Stimulated activated CD8-positive, alpha-beta memory T cell treated with anti-CD3 and anti-CD28 coated beads, Interleukin-4, amount 100 ng/mL, for 48 hours (primary cell): ENCODE measurements around the gene CIRBP.

ENCODE experiments used
- DNase-seq: peaks from one replicate; pipeline ENCODE4 v3.0.0-alpha.2; 2020

Gene CIRBP

DNA sequence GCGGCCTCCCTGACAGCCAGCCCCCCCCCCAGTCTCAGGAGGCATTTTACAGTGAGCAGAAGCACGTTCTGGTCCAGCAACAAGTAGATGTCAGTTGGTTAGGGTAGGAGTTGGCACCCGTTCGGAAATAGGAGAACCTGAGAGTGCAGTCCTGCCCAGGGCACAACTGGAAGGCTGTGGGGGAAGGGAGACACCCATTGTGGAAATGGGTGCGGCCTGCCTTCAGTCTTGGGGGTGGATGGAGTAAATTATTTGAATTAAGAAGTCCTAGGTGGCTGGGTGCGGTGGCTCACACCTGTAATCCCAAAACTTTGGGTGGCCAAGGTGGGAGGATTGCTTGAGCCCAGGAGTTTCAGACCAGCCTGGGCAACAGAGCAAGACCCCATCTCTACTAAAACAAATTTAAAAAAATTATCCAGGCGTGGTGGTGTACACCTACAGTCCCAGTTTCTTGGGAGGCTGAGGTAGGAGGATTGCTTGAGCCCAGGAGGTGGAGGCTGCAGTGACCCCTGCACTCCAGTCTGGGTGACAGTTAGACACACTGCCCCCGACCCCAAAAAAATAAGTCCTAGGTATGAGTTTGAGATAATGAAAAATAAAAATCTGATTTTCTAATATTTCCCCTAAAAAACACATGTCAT, 1.2 kb downstream of the CIRBP start:
- DNase-seq = no peak

- DNase-seq = no peak
Observed at GRCh38 chr19:1270854-1271527, 1.9 kb downstream of the CIRBP start.

DNA sequence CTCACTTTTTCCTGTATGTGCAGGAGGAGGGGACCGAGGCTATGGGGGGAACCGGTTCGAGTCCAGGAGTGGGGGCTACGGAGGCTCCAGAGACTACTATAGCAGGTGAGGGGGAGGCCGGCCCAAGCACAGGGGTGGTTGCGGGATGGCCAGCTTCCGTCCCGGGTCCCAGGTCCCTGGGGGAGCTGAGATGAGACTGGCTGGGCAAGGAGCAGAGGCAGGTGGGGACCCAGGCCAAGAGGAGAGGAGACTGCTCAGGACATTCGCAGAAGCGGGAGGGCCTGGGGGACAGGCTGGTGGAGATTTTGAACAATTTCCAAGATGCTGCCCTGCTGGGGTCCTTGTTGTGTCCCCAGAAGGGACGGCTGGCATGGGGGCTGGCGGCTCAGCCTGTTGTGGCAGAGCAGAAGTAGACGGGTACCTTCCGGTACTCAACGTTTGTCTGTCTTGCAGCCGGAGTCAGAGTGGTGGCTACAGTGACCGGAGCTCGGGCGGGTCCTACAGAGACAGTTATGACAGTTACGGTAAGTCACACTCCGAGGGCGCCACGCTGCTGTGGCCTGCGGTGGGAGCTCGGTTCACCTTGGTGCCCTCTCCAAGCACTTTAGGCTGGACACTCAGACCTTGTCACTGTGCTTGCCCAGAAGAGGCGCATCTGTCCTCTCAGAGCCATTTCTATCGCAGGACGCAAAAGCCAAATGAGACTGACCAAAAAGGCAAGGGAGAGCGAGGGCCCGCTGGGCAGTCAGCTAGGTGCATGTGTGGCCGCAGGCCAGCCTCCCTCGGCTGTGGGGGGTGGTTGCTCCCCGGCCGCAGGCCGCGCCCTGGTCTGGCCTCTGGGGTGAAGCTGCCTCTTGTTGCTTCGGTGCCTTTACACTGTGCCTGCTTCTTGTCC, 2.6 kb downstream of the CIRBP start:
- DNase-seq = no peak

- DNase-seq = no peak
Observed at GRCh38 chr19:1272423-1273262, 3.5 kb downstream of the CIRBP start.

DNA sequence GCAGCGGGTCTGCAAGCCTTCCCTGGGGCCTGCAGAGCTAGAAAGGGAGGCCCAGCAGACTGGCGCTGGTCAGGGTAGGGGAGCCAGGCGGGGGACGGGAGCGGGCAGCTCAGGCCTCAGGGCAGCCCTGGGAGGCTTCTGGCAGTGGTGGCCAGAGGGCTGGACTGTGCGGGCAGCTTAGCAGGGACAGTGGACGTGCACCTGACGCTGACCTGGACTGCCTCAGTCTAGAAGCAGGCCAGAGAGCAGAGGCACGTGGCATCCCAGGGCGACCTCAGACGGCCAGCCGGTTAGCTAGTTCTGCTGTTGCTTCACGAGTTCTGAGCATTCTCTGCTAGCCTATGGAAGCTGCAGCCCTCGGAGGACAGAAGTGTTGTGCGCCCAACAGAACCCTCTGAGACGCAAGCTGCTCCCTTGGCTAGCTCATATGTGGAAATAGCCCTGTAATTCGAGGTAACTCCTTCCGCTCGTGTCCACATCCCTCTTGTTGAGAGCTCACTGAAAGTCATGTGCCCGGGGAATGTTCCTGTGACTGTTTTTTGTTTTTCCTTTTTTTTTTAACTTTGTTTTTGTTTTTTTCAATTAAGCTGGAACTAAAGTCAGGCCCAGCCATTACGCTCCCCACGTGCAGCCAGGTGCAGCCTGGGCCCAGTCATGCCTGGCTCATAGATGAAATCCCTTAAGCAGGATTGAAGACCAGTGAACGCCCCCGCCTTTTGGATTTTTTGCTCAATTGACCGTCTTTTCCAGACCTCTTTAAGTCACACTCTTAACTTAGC, 4.3 kb downstream of the CIRBP start:
- DNase-seq = no peak

GRCh38 chr19:1274081-1274851, 5.1 kb downstream of the CIRBP start:
- DNase-seq = no peak

- no peak for DNase-seq
Observed at GRCh38 chr19:1274852-1275259, 5.7 kb downstream of the CIRBP start.

DNA sequence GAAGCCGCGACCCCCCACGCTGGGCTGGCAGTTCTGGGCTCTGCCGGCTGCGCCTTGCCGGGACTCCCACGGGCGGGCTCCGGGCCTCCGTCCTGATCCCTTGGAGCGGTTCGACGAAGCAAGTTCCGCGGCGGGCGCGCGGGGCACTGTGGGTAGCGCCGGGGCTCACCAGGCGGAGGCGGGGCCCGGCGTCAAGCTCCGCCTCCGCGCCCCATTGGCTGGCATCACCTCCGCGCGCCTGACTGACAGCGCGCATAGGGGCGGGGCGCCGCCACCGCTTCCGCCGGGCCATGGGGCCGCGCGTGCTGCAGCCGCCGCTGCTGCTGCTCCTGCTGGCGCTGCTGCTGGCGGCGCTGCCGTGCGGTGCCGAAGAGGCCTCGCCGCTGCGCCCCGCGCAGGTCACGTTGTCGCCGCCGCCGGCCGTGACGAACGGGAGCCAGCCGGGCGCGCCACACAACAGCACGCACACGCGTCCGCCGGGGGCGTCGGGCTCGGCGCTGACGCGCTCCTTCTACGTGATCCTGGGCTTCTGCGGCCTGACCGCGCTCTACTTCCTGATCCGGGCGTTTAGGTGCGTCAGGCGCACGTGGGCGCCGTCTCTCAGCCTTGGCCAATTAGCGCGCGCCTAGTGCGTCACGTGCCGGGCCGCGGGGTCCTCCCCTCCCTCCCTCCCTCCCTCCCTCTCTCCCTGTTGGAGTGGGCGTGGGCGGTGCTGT, 6.3 kb downstream of the CIRBP start, which contains the start of gene FAM174C:
Gene FAM174C, plus strand, starts transcription at position 271 of the 716 bp plus-strand sequence. Its CDS starts 20 bp downstream, at position 291.
- peak; percentile 98 for DNase-seq

- no peak for DNase-seq
Observed at GRCh38 chr19:1275976-1276627, 7.0 kb downstream of the CIRBP start.

- DNase-seq = no peak
Observed at GRCh38 chr19:1276628-1277022, 7.5 kb downstream of the CIRBP start.

- no peak for DNase-seq
Observed at GRCh38 chr19:1277061-1277460, 7.9 kb downstream of the CIRBP start.

DNA sequence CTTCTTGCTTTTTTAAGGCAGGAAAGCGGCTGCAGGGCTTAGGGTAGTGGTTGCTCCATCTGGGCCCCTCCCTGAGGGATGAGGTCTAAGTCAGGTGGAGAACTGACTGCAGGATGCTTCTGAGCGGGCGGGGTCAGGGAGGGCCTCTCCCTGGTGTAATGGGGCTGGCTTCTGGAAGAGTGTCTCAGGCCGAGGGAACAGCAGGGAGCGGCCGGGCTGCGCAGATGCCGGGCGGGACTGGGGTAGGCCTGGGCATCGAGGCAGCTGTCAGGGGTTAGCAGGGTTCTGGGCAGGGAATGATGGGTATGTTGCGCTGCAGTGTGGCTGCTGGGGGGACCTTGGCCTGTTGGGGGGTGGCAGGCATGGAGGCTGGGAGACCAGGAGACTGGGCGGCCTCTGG, 8.9 kb downstream of the CIRBP start:
- no peak for DNase-seq

- DNase-seq = no peak
Observed at GRCh38 chr19:1278713-1279660, 9.9 kb downstream of the CIRBP start.

DNA sequence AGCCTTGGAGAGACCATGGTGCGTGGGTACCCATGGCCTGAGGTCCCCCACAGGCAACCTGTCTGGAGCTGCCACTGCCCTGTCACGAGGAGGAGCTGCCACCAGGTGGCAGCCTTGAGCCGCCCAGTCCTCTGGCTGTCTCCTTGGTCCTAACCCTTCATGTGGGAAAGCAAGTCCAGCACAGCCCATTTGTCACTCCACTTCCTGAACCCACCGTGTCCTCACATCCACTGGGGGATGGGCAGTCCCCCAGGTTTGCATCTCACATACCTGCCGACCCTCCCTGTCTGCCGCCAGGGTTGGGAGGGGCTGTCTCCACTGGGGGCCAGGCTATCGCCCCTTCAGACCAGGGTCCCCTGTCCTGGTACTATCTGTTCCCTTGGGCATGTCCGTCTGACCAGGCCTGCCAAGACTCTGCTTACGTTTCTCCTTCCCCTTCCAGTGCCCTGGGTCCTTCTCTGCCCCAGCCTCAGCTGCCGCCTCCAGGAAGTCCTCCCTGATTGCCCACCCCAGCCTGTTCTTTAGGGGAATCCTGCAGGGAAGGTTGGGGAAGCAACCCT, 10.7 kb downstream of the CIRBP start:
- DNase-seq = peak; percentile 88

DNA sequence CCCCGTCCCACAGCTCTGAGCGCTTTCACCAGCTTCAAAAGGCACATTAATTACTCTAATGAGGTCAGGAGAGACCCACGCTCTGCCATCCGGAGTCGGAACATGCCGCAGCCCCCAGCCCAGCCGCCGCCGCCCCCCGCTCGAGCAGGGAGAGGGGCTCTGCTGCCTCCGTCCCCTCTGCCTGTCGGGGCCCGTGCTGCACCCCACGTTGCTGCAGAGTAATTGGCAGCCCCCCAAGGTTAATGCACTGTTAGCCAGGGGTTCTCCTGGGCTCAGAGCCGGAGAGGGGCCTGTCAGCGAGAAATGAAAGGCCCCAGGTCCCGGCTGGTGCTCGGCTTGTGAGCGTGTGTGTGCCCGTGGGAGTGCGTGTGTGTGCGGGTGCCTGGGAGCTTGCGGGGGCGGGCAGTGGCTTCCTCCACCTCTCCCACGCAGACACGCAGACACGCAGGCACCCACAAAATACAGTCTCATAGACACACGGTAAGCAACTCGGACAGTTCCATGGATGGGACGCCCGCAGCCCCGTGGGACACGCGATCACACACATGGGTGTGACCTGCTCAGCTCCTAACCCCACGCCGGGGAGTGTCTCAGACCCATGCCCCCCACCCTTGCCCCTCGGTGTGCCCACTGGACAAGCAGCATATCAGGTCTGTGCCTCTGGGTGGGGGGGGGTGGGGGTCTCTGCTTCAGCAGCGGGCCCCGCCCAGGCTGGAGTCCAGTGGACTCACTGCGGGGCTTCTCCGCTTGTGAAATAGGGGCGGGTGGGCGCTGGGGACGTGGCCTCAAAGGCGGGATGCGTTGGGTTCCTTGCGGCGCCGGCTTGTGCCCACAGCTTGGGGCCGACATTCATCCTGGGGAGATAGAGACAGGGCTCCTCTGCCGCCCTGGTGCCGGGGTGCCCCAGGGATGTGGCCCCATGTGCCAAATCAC, 11.8 kb downstream of the CIRBP start:
- no peak for DNase-seq

GRCh38 chr19:1281569-1282287, 12.6 kb downstream of the CIRBP start:
- DNase-seq = no peak
